WI38 (cell line): Measurements from ENCODE around the gene CCDC138.

Experiments
- H3K4me3 ChIP-seq: 2 replicates; pipeline ENCODE4 v1.5.1; 2011; ENCODE audit warnings: low read depth, mild to moderate bottlenecking, control low read depth, low read length
- TF ChIP-seq, protein P1 (sequence below): IDR thresholded peaks from 2 replicates; pipeline ENCODE4 v1.5.1; 2012; ENCODE audit warnings: low read depth, mild to moderate bottlenecking, control low read depth, low read length

The CCDC138 gene

GRCh38 chr2:108833219-108833618 lies 46.6 kb downstream of the CCDC138 start:
- TF ChIP-seq, protein P1, sequence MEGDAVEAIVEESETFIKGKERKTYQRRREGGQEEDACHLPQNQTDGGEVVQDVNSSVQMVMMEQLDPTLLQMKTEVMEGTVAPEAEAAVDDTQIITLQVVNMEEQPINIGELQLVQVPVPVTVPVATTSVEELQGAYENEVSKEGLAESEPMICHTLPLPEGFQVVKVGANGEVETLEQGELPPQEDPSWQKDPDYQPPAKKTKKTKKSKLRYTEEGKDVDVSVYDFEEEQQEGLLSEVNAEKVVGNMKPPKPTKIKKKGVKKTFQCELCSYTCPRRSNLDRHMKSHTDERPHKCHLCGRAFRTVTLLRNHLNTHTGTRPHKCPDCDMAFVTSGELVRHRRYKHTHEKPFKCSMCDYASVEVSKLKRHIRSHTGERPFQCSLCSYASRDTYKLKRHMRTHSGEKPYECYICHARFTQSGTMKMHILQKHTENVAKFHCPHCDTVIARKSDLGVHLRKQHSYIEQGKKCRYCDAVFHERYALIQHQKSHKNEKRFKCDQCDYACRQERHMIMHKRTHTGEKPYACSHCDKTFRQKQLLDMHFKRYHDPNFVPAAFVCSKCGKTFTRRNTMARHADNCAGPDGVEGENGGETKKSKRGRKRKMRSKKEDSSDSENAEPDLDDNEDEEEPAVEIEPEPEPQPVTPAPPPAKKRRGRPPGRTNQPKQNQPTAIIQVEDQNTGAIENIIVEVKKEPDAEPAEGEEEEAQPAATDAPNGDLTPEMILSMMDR: no peak
- H3K4me3 ChIP-seq: no peak overlapping the region

- TF ChIP-seq, protein P1: no peak
- no peak overlapping the region for H3K4me3 ChIP-seq
Measured at GRCh38 chr2:108834620-108835019, 48.0 kb downstream of the CCDC138 start.

GRCh38 chr2:108835040-108835439 lies 48.5 kb downstream of the CCDC138 start:
- TF ChIP-seq, protein P1: no peak
- no peak overlapping the region for H3K4me3 ChIP-seq

GRCh38 chr2:108837198-108837597 lies 50.6 kb downstream of the CCDC138 start:
- no peak overlapping the region for H3K4me3 ChIP-seq
- TF ChIP-seq, protein P1: no peak

- no peak overlapping the region for H3K4me3 ChIP-seq
- TF ChIP-seq, protein P1: no peak
Measured at GRCh38 chr2:108841506-108841905, 54.9 kb downstream of the CCDC138 start.

DNA sequence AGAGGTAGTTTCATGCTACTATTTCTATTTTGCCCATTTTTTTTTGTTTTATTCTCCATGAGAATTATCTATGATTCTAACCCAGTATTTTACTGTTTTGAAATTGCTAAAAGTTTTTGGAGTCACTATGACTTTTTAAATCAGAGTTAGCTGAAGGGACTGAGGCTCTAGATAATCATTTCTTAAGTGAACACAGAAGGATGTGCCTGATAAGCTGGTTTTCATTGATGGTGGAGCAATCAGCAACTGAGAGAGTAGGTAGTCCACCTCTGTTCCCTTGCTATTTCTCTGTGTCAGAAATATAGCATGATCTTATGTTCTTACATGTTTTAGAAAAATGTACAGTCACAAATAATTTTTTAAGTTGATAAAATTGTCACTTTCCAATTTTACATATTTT lies 59.4 kb downstream of the CCDC138 start:
- TF ChIP-seq, protein P1: no peak

GRCh38 chr2:108847000-108847399 lies 60.4 kb downstream of the CCDC138 start:
- TF ChIP-seq, protein P1: no peak
- H3K4me3 ChIP-seq: no peak overlapping the region

More for the DNA sequence above, 59.4 kb downstream of the CCDC138 start:
- H3K4me3 ChIP-seq: no peak overlapping the region
